K562 (cell line): ENCODE results near the gene PPP1R9B. TPM values are rescaled to one million over a fixed set of nuclear protein-coding genes. Genes with fewer than 3 reads are reported as not detected.

Experiments used
- ARID2 ChIP-seq: fragments of 450-650 bp; IDR thresholded peaks from 2 replicates; pipeline ENCODE4 v1.6.1; 2017; ENCODE audit warnings: antibody characterized with exemption, mild to moderate bottlenecking
- E2F5 ChIP-seq: sonication (generic); formaldehyde crosslinking; IDR thresholded peaks from 2 replicates; pipeline ENCODE4 v1.8.0; 2022; ENCODE audit warnings: mild to moderate bottlenecking, missing genetic modification reagents
- EGR1 ChIP-seq: fragments of 450-650 bp; conservative IDR thresholded peaks from 2 replicates; pipeline ENCODE4 v1.6.1; 2017; ENCODE audit warnings: mild to moderate bottlenecking
- ESRRA ChIP-seq: fragments of 450-650 bp; IDR thresholded peaks from 2 replicates; pipeline ENCODE4 v1.6.1; 2014; ENCODE audit warnings: low read depth, mild to moderate bottlenecking, moderate library complexity, borderline replicate concordance
- GABPB2 ChIP-seq: fragments of 250-450 bp; sonication (Bioruptor Pico); conservative IDR thresholded peaks from 2 replicates; pipeline ENCODE4 v1.5.1; 2021; ENCODE audit warnings: mild to moderate bottlenecking
- KLF13 ChIP-seq: fragments of 450-650 bp; IDR thresholded peaks from 2 replicates; pipeline ENCODE4 v1.6.1; 2016; ENCODE audit warnings: missing genetic modification characterization, low read depth, mild to moderate bottlenecking, missing compliant biosample characterization, moderate library complexity, borderline replicate concordance
- MED1 ChIP-seq: sonication (generic); formaldehyde crosslinking; IDR thresholded peaks from 2 replicates; pipeline ENCODE4 v1.8.1; 2023; ENCODE audit warnings: missing genetic modification reagents, borderline replicate concordance
- MEIS2 ChIP-seq: fragments of 450-650 bp; IDR thresholded peaks from 2 replicates; pipeline ENCODE4 v1.6.1; 2014; ENCODE audit warnings: mild to moderate bottlenecking; ENCODE audit not compliant: partially characterized antibody
- MTA1 ChIP-seq: fragments of 450-650 bp; IDR thresholded peaks from 2 replicates; pipeline ENCODE4 v1.6.1; 2017; ENCODE audit warnings: borderline replicate concordance
- MTF1 ChIP-seq: fragments of 250-450 bp; sonication (Bioruptor Pico); IDR thresholded peaks from 2 replicates; pipeline ENCODE4 v1.9.0; 2021; ENCODE audit warnings: moderate library complexity, mild to moderate bottlenecking, inconsistent platforms, borderline replicate concordance
- NRF1 ChIP-seq, 2 experiments: fragments of 450-650 bp; IDR thresholded peaks in 1 of 2; conservative IDR thresholded peaks in 1 of 2; 2 replicates each; pipeline ENCODE4 v1.6.1; 2014; ENCODE audit warnings: mild to moderate bottlenecking in 2 of 2
- SRSF3 ChIP-seq: fragments of 200-400 bp; formaldehyde crosslinking; IDR thresholded peaks from 2 replicates; pipeline ENCODE4 v1.6.1; 2016; ENCODE audit warnings: mild to moderate bottlenecking, low read length, moderate library complexity; ENCODE audit not compliant: insufficient read depth
- TGIF2 ChIP-seq: sonication (generic); formaldehyde crosslinking; IDR thresholded peaks from 2 replicates; pipeline ENCODE4 v1.8.1; 2022; ENCODE audit warnings: mild to moderate bottlenecking, missing genetic modification reagents, moderate library complexity
- THRAP3 ChIP-seq: fragments of 450-650 bp; IDR thresholded peaks from 2 replicates; pipeline ENCODE4 v1.6.1; 2016; ENCODE audit warnings: mild to moderate bottlenecking, inconsistent platforms, borderline replicate concordance
- XRCC3 ChIP-seq: fragments of 450-650 bp; IDR thresholded peaks from 2 replicates; pipeline ENCODE4 v1.6.1; 2017; ENCODE audit warnings: mild to moderate bottlenecking, moderate library complexity
- polyA plus RNA-seq, 8 experiments: library from polyadenylated mRNA; depleted of rRNA in 4 of 8; stranded (reverse) in 5 of 8; unstranded in 3 of 8; fragments of >200 nt; fragmentation: Nextera tagmentation in 2 of 8; fragmentation: Illumina TruSeq in 1 of 8; extraction: Ambion mirVana in 2 of 8; extraction: Trizol in 1 of 8; gene quantifications; 2 replicates each; pipeline versions ENCODE4 v1.2.1 to v1.2.3, GENCODE V29; 2011 to 2014; ENCODE audit warnings: inconsistent platforms in 1 of 8, missing spikeins in 1 of 8
- total RNA-seq, 7 experiments: library from RNA; depleted of rRNA in 6 of 7; stranded (reverse); fragments of >200 nt in 6 of 7; fragmentation: Illumina TruSeq in 2 of 7; extraction: Trizol in 2 of 7; gene quantifications; 2 replicates each; pipeline versions ENCODE4 v1.2.1 to v1.2.3, GENCODE V29; 2011 to 2021; ENCODE audit warnings: low replicate concordance in 1 of 7
- TF ChIP-seq, protein P1 (sequence below): fragments of 200-600 bp; sonication (generic); IDR thresholded peaks from one replicate; pipeline ENCODE4 v1.6.1; 2012; ENCODE audit warnings: mild to moderate bottlenecking, low read depth, low read length, inconsistent platforms
- TF ChIP-seq, protein P2 (sequence below): sonication (generic); formaldehyde crosslinking; IDR thresholded peaks from 2 replicates; pipeline ENCODE4 v1.8.0; 2023; ENCODE audit warnings: mild to moderate bottlenecking, missing genetic modification reagents

PPP1R9B gene
- total and polyA plus RNA-seq, 9 of the 15 experiments (the other 6 are each of a cell fraction or from before 2014, with no cell fraction given): 0.10 to 63.5 (median 24.7) TPM

DNA sequence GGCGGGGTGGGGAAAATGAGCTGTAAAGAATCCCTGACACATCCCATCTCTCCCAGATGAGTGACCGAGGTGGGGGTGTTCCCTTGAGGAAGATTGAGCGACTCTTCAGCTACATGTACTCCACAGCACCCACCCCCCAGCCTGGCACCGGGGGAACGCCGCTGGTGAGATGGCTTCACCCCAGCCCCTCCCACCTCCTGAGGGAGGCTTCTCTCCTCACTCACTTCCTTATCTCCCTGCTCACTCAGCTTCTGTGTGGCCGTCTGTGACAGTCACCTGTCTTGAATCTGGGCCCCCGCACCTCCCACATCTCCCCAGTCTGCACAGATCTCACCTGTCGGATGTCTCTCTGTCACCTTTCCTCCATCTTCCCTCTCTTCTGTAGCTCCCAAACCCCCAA lies 41.9 kb downstream of the PPP1R9B start (continued):
- TF ChIP-seq, protein P1, sequence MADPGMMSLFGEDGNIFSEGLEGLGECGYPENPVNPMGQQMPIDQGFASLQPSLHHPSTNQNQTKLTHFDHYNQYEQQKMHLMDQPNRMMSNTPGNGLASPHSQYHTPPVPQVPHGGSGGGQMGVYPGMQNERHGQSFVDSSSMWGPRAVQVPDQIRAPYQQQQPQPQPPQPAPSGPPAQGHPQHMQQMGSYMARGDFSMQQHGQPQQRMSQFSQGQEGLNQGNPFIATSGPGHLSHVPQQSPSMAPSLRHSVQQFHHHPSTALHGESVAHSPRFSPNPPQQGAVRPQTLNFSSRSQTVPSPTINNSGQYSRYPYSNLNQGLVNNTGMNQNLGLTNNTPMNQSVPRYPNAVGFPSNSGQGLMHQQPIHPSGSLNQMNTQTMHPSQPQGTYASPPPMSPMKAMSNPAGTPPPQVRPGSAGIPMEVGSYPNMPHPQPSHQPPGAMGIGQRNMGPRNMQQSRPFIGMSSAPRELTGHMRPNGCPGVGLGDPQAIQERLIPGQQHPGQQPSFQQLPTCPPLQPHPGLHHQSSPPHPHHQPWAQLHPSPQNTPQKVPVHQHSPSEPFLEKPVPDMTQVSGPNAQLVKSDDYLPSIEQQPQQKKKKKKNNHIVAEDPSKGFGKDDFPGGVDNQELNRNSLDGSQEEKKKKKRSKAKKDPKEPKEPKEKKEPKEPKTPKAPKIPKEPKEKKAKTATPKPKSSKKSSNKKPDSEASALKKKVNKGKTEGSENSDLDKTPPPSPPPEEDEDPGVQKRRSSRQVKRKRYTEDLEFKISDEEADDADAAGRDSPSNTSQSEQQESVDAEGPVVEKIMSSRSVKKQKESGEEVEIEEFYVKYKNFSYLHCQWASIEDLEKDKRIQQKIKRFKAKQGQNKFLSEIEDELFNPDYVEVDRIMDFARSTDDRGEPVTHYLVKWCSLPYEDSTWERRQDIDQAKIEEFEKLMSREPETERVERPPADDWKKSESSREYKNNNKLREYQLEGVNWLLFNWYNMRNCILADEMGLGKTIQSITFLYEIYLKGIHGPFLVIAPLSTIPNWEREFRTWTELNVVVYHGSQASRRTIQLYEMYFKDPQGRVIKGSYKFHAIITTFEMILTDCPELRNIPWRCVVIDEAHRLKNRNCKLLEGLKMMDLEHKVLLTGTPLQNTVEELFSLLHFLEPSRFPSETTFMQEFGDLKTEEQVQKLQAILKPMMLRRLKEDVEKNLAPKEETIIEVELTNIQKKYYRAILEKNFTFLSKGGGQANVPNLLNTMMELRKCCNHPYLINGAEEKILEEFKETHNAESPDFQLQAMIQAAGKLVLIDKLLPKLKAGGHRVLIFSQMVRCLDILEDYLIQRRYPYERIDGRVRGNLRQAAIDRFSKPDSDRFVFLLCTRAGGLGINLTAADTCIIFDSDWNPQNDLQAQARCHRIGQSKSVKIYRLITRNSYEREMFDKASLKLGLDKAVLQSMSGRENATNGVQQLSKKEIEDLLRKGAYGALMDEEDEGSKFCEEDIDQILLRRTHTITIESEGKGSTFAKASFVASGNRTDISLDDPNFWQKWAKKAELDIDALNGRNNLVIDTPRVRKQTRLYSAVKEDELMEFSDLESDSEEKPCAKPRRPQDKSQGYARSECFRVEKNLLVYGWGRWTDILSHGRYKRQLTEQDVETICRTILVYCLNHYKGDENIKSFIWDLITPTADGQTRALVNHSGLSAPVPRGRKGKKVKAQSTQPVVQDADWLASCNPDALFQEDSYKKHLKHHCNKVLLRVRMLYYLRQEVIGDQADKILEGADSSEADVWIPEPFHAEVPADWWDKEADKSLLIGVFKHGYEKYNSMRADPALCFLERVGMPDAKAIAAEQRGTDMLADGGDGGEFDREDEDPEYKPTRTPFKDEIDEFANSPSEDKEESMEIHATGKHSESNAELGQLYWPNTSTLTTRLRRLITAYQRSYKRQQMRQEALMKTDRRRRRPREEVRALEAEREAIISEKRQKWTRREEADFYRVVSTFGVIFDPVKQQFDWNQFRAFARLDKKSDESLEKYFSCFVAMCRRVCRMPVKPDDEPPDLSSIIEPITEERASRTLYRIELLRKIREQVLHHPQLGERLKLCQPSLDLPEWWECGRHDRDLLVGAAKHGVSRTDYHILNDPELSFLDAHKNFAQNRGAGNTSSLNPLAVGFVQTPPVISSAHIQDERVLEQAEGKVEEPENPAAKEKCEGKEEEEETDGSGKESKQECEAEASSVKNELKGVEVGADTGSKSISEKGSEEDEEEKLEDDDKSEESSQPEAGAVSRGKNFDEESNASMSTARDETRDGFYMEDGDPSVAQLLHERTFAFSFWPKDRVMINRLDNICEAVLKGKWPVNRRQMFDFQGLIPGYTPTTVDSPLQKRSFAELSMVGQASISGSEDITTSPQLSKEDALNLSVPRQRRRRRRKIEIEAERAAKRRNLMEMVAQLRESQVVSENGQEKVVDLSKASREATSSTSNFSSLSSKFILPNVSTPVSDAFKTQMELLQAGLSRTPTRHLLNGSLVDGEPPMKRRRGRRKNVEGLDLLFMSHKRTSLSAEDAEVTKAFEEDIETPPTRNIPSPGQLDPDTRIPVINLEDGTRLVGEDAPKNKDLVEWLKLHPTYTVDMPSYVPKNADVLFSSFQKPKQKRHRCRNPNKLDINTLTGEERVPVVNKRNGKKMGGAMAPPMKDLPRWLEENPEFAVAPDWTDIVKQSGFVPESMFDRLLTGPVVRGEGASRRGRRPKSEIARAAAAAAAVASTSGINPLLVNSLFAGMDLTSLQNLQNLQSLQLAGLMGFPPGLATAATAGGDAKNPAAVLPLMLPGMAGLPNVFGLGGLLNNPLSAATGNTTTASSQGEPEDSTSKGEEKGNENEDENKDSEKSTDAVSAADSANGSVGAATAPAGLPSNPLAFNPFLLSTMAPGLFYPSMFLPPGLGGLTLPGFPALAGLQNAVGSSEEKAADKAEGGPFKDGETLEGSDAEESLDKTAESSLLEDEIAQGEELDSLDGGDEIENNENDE: no peak
- TF ChIP-seq THRAP3 (no peak), SRSF3 (no peak), MTA1 (no peak), ARID2 (no peak), KLF13 (no peak), XRCC3 (no peak), E2F5 (CRISPR knock-in tag) (no peak), MED1 (CRISPR knock-in tag) (no peak), ESRRA (no peak), GABPB2 (CRISPR knock-in tag) (no peak), EGR1 (peak; percentile 66), NRF1 (conservative IDR thresholded peaks at IDR 0.05 in 1 of 2, IDR thresholded peaks at IDR 0.05 in 1 of 2) (no peak), MEIS2 (peak; percentile 45), MTF1 (CRISPR knock-in tag) (no peak), TGIF2 (CRISPR knock-in tag) (no peak)
- TF ChIP-seq, protein P2, sequence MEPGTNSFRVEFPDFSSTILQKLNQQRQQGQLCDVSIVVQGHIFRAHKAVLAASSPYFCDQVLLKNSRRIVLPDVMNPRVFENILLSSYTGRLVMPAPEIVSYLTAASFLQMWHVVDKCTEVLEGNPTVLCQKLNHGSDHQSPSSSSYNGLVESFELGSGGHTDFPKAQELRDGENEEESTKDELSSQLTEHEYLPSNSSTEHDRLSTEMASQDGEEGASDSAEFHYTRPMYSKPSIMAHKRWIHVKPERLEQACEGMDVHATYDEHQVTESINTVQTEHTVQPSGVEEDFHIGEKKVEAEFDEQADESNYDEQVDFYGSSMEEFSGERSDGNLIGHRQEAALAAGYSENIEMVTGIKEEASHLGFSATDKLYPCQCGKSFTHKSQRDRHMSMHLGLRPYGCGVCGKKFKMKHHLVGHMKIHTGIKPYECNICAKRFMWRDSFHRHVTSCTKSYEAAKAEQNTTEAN: no peak
